ENCODE data around the gene TAB2. TPM values are rescaled to one million over a fixed set of nuclear protein-coding genes. Genes with fewer than 3 reads are reported as not detected.
"Not testable (repeated sequence)": the region's sequence is repeated elsewhere in the genome, so short reads cannot be mapped to it uniquely, and the experiment has no call there.

TAB2 gene
- total RNA-seq, 1 experiment from 2014 or later = 26.6 TPM

GRCh38 chr6:149459761-149460160 lies 142.2 kb downstream of the TAB2 start:
- DNase-seq (ENCODE audit: low spot score) = no peak

GRCh38 chr6:149460249-149460648 lies 142.7 kb downstream of the TAB2 start:
- not testable (repeated sequence) for DNase-seq (ENCODE audit: low spot score)

Other genes with a start within 250 kb of the TAB2 start
- gene SUMO4, start 82.5 kb downstream of the TAB2 start, total RNA-seq (2014; rRNA removed; shearing (Covaris generic)) = 0.10 and 0.38 TPM in 2 replicates
- gene ZC3H12D, start 167.3 kb downstream of the TAB2 start, total RNA-seq (2014; rRNA removed; shearing (Covaris generic)) = 0.03 TPM in 1 of 2 replicates, not detected in the other
- gene PPIL4, start 228.3 kb downstream of the TAB2 start, total RNA-seq (2014; rRNA removed; shearing (Covaris generic)) = 30.8 and 35.2 TPM in 2 replicates
- gene GINM1, start 248.7 kb downstream of the TAB2 start, total RNA-seq (2014; rRNA removed; shearing (Covaris generic)) = 61.0 and 66.3 TPM in 2 replicates

Data from A172 (cell line).